Measurements from ENCODE around the gene PODXL. TPM values are rescaled to one million over a fixed set of nuclear protein-coding genes. Genes with fewer than 3 reads are reported as not detected.
"Not testable (repeated sequence)": the region's sequence is repeated elsewhere in the genome, so short reads cannot be mapped to it uniquely, and the experiment has no call there.

The PODXL gene
- total RNA-seq, 2 donors from 2014 or later, result 0.60 TPM

DNA sequence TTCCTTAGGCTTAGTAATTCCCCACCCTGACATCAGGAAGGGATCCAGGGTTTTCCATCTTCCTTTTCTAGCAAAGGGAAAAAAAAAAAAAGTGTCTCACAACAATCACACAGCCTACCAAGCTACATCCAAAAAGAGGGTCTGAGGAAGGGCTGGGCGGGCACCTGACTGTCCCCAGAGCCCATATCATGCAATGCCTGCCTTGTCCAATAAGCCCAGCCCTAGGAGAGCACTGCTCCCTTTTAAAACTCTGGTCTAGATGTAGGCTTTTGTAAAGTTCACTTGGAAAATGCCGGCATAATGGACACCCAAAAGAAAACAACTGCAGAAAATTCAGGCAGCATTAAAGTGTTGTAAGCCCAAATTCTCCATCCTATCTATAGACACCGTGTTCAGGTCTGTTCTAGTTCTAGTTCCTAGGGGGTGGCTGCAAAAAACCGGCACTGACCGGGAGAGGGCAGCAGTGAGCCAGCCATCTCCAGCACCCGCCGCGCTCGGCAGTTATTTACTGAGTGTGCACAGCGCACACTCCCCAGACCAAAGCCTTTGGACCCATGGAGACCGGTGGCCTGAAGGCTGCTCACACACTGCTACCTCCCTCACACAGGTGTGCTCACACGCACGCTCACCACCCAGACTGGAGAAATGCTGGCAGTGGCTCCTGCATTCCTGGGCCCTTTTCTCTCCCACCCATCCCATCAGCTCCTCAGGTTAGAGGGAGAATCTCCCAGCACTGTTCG is 48.7 kb downstream of the PODXL start:
- peak overlapping the region in 1 of 2 donors; percentile 17 for H3K4me3 Mint-ChIP-seq
- H3K27me3 Mint-ChIP-seq (ENCODE audit: low read depth), result peaks cover 17% of the 10 kb centered on the region
- H3K36me3 Mint-ChIP-seq (ENCODE audit: insufficient read depth in 2 of 2), result no peaks in the 10 kb centered on the region
- ATAC-seq (replicated peaks in 1 of 2), result peak; percentile 78 to 82
- peaks cover 29% of the 10 kb centered on the region for H3K4me1 Mint-ChIP-seq (ENCODE audit: low read depth)
- peak; percentile 81 to 86 for DNase-seq
- no peak overlapping the region for H3K27ac Mint-ChIP-seq
- no peaks in the 10 kb centered on the region for H3K9me3 Mint-ChIP-seq

DNA sequence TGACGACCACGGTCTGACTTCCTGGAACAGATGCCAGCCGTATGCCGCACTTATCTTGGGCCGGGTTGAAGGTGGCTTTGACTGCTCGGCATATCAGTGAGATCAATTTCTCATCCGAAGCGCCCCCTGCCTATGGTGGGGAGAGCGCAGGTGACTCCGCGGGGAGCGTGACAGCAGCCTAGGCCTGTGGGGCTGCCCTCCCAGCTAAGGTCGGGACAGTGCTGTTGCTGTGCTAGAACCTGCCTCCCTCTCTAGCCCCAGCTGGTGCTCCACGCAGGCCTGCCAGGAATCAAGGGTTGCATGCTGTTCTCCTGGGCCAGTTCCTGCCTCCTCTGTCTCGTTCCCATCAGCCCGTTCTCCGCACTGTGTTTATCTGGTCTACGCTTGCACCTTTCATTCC is 49.8 kb downstream of the PODXL start:
- Mint-ChIP-seq H3K36me3 (ENCODE audit: insufficient read depth in 2 of 2) (no peaks in the 10 kb centered on the region), H3K4me1 (ENCODE audit: low read depth) (peaks cover 33% of the 10 kb centered on the region), H3K27ac (no peak overlapping the region), H3K27me3 (ENCODE audit: low read depth) (peaks cover 17% of the 10 kb centered on the region), H3K4me3 (no peak overlapping the region), H3K9me3 (no peaks in the 10 kb centered on the region)
- DNase-seq (no peak), ATAC-seq (replicated peaks in 1 of 2) (no peak)

DNA sequence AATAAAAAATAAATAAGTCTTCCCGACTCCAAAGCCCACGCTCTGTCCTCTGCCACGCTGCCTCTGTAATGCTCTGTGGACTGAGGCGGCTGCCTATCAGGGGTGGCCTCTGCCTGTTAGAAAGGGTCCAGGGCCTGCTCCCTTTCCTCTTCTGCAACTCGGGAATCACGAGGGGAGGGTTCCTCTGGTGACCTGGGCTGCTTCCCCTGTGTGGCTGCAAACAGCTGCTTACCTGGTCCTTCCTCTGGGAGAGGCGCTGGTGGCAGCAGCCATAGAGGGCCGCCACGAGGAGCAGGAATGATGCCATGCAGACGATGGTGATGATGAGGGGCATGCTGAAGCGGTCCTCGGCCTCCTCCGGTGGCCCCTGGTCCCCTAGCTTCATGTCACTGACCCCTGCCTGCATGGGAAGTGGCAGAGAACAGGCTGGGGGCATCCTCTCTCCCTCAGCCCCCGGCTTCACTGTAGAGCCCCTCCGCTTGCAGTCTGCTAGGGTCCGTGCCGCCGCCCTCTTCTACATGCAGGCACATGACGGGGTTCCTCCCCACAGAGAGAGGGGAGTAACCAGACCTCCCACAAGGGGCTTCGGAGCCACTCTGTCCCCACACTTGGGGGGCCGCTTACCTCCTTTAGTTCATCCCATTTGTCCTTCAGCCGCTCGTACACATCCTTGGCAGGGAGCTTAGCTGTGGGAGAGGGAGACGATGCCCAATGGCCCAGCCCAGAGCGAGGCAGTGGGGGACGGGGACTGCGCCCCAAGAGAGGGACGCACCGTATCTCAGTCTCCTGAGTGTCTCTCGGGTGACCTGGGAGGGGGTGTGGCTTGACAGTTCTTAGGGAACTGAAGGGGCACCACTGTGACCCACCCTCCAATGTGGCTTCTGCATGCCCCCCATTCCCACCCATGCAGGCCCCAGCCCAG is 50.5 kb downstream of the PODXL start:
- H3K27me3 Mint-ChIP-seq (ENCODE audit: low read depth), result peaks cover 17% of the 10 kb centered on the region
- H3K27ac Mint-ChIP-seq, result no peak overlapping the region
- no peak for ATAC-seq (replicated peaks in 1 of 2)
- H3K9me3 Mint-ChIP-seq, result no peaks in the 10 kb centered on the region
- H3K4me1 Mint-ChIP-seq (ENCODE audit: low read depth), result peaks cover 40% of the 10 kb centered on the region
- H3K36me3 Mint-ChIP-seq (ENCODE audit: insufficient read depth in 2 of 2), result no peaks in the 10 kb centered on the region
- DNase-seq, result no peak
- no peak overlapping the region for H3K4me3 Mint-ChIP-seq

DNA sequence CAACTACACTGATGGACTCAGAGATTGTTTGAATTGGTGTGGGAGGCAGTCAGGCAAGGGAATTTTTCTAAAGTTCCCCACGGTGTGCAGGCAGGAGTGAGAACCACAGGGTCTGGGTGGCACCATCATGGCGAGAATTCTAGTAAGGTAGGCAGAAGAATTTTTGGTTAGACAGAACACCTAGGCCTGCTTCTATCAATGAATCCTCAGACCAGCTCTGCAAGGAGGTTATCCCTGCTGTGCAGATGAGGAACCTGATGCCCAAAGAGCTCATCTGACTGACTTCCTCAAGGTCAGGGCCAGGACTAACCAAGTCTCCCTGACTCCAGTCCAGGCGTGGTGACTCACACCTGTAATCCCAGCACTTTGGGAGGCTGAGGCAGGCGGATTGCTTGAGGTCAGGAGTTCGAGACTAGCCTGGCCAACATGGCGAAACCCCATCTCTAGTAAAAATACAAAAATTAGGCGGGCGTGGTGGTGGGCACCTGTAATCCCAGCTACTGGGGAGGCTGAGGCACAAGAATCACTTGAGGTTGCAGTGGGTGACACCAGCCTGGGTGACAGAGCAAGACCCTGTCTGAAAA is 51.3 kb downstream of the PODXL start:
- Mint-ChIP-seq H3K4me1 (ENCODE audit: low read depth) (peaks cover 48% of the 10 kb centered on the region), H3K27me3 (ENCODE audit: low read depth) (peaks cover 17% of the 10 kb centered on the region)
- H3K36me3 Mint-ChIP-seq (ENCODE audit: insufficient read depth in 2 of 2); H3K4me3 Mint-ChIP-seq; H3K9me3 Mint-ChIP-seq; DNase-seq; ATAC-seq (replicated peaks in 1 of 2); H3K27ac Mint-ChIP-seq: not testable (repeated sequence)

DNA sequence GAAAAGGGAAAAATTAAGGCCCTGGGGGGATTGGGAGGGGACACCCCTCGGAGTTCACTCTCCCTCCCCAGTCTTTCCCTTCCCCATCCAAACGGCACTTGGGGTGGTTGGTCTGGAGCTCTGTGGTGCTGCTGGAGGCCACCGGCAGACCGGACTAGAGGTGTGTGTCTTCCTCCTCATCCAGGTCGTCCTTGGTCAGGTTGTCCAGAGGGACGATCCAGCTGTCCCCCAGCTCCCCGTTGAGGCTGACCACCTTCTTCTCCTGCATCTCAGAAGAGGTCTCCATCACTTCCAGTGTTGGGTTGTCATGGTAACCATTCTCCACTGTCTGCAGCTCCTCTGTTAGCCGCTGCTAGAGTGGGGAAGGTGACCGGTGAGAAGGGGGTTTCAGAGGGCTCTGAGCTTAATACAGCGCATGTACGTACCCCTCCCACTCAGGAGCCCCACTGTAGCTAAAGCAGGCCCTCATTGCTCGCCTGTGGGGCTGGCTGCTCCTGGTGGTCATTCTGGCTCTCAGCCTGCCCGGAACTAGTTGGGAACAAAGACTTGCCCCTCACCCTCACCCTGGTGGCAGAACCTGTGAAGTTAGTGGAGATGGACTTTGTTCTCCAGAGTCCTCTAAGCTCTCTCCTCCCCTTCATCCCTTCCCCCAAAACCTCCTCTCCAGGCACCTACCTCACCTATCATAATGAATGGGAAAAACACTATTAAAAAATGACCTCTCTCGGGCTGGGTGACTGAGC is 52.1 kb downstream of the PODXL start:
- no peaks in the 10 kb centered on the region for H3K36me3 Mint-ChIP-seq (ENCODE audit: insufficient read depth in 2 of 2)
- DNase-seq (no peak), ATAC-seq (replicated peaks in 1 of 2) (no peak)
- no peaks in the 10 kb centered on the region for H3K9me3 Mint-ChIP-seq
- no peak overlapping the region for H3K4me3 Mint-ChIP-seq
- peaks cover 17% of the 10 kb centered on the region for H3K27me3 Mint-ChIP-seq (ENCODE audit: low read depth)
- no peak overlapping the region for H3K27ac Mint-ChIP-seq
- peaks cover 56% of the 10 kb centered on the region for H3K4me1 Mint-ChIP-seq (ENCODE audit: low read depth)

DNA sequence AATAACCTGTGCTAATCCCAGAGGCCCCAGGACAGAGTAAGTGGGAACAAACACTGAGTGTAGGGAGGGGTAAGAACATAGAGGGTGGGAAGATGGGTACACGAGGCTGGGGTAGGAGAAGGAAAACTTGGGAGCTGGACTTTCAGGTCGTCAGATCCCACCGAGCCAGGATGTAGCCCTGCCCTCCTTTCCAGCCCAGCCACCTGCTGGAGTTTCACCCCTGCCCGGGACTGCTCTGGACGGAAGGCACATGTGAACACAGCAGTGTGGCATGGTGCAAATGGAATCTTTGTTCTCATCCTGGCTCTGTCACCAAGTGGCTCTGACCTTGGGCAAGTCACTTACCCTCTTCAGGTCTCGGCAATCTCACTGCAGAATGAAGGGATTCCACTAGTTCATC is 52.8 kb downstream of the PODXL start:
- no peak overlapping the region for H3K4me3 Mint-ChIP-seq
- DNase-seq (no peak), ATAC-seq (replicated peaks in 1 of 2) (no peak)
- peaks cover 12% of the 10 kb centered on the region for H3K27me3 Mint-ChIP-seq (ENCODE audit: low read depth)
- no peaks in the 10 kb centered on the region for H3K36me3 Mint-ChIP-seq (ENCODE audit: insufficient read depth in 2 of 2)
- no peak overlapping the region for H3K27ac Mint-ChIP-seq
- peaks cover 57% of the 10 kb centered on the region for H3K4me1 Mint-ChIP-seq (ENCODE audit: low read depth)
- no peaks in the 10 kb centered on the region for H3K9me3 Mint-ChIP-seq

DNA sequence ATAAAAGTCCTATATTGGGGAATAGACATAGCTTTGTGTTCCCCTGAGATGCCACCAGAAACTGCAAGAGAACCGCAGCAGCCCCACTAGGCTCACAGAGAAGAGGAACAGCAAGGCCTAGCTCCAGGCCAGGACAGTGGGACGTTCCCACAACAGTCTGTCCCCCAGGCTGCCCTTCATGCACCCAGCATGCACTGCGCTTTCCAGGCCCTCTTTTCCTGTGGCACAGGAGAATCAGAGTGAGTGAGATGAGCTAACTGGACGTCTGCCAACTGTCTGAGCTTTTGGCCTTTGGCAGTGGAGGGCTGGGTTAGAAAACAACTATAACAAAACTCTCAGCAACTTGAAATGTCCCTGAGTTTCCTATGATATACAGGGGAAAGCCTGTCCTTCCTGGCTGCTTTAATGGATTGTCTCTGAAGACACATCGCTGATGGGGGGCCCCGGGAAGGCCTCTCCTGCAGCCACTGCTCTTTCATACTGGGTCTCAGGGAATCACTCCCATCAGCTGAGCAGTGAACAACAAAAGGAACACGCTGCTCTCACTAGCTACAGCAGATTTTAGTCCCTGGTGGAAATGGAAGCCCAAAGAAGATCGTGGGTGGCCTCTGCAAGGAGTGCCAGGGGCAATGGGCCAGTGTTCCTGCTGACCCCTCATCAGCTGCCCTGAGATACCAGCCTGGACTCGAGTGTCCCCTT is 53.5 kb downstream of the PODXL start:
- H3K9me3 Mint-ChIP-seq, result no peaks in the 10 kb centered on the region
- peaks cover 51% of the 10 kb centered on the region for H3K4me1 Mint-ChIP-seq (ENCODE audit: low read depth)
- no peak for DNase-seq
- no peak for ATAC-seq (replicated peaks in 1 of 2)
- H3K4me3 Mint-ChIP-seq, result no peak overlapping the region
- H3K36me3 Mint-ChIP-seq (ENCODE audit: insufficient read depth in 2 of 2), result no peaks in the 10 kb centered on the region
- peaks cover 5% of the 10 kb centered on the region for H3K27me3 Mint-ChIP-seq (ENCODE audit: low read depth)
- no peak overlapping the region for H3K27ac Mint-ChIP-seq

DNA sequence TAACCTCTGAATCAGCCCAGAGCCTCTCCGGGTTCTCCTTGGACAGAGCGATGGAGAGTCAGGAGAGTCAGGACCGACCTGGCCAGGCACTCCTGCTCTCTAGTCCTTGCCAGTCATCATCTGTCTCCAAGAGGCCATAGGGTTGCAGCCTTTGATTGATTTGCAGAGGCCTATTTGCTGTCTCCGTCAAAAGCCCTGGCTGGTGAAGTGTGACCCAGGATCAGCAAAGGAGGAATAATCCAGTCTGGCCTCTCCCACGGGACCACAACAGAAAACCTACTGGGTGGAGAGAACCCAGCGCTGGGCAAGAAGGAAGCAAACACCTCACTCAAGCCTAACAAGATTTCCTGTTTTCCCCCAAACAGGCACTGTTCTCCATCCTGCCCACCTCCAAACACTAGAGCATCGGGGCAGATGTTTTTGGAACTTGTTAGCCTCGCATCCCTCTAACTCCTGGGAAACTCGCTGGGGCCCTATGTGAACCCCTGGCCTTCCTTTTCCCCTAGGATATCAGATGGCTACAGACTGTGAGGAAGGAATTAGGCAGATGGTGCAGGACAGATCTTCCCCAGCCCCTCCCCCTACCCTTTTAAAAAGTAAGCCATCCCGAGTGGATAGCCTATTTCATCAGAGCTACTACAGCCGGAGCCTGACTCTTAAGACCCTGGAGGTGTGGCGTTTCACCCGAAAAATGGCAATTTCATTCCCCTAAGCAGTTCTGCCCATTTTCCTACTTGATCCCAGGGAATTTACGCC is 54.3 kb downstream of the PODXL start:
- no peak for ATAC-seq (replicated peaks in 1 of 2)
- H3K27ac Mint-ChIP-seq, result no peak overlapping the region

DNA sequence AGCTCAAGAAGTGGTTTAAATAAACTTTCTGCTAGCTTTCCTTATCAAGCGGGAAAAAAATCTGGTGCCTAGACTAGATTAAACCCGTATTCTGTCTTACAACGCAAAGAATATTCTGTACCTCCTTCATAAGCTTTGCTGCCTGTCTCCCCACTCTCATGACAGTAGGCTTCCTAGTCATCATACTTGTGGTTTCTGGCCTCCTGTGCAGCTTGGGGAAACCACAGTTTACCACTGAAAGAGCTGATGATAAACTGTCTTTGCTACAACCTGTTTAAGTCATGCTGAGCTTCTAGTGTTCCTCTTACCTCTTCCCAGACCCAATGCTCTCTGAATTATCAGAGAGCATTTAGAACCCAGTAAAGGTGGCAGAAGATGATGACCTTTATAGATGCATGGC is 55.0 kb downstream of the PODXL start:
- H3K27ac Mint-ChIP-seq, result peak overlapping the region; percentile 67
- ATAC-seq (replicated peaks in 1 of 2) (peak; percentile 95 to 96), DNase-seq (peak; percentile 62 to 68)
- H3K4me1 Mint-ChIP-seq (ENCODE audit: low read depth), result peaks cover 47% of the 10 kb centered on the region
- peak overlapping the region; percentile 40 to 62 for H3K4me3 Mint-ChIP-seq
- no peaks in the 10 kb centered on the region for H3K27me3 Mint-ChIP-seq (ENCODE audit: low read depth)
- H3K36me3 Mint-ChIP-seq (ENCODE audit: insufficient read depth in 2 of 2), result no peaks in the 10 kb centered on the region
- no peaks in the 10 kb centered on the region for H3K9me3 Mint-ChIP-seq

More for the DNA sequence above, 54.3 kb downstream of the PODXL start:
- Mint-ChIP-seq H3K36me3 (ENCODE audit: insufficient read depth in 2 of 2) (no peaks in the 10 kb centered on the region), H3K4me1 (ENCODE audit: low read depth) (peaks cover 47% of the 10 kb centered on the region), H3K4me3 (no peak overlapping the region), H3K27me3 (ENCODE audit: low read depth) (no peaks in the 10 kb centered on the region), H3K9me3 (no peaks in the 10 kb centered on the region)
- no peak for DNase-seq

DNA sequence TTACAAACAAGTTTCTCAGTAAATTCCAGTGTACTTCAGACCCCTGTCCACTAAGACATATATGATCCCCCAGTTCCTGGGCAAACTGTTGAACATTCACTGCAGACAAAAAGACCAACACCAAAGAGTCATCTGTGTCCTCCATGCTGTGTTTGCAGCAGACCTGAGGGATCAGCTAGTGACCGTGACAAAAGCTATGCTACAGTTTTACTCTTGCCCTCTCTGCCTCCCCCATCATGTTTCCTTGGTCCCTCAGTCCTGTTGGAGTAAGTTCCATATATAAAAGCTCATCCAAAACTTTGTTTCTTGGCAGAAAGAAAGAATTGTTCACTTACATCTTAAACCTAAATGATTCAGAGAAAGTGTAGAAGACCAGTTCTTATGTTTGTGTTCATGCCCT is 56.1 kb downstream of the PODXL start:
- Mint-ChIP-seq H3K36me3 (ENCODE audit: insufficient read depth in 2 of 2) (no peaks in the 10 kb centered on the region), H3K27me3 (ENCODE audit: low read depth) (no peaks in the 10 kb centered on the region), H3K9me3 (no peaks in the 10 kb centered on the region), H3K4me1 (ENCODE audit: low read depth) (peaks cover 47% of the 10 kb centered on the region), H3K4me3 (no peak overlapping the region), H3K27ac (no peak overlapping the region)
- no peak for ATAC-seq (replicated peaks in 1 of 2)
- no peak for DNase-seq

DNA sequence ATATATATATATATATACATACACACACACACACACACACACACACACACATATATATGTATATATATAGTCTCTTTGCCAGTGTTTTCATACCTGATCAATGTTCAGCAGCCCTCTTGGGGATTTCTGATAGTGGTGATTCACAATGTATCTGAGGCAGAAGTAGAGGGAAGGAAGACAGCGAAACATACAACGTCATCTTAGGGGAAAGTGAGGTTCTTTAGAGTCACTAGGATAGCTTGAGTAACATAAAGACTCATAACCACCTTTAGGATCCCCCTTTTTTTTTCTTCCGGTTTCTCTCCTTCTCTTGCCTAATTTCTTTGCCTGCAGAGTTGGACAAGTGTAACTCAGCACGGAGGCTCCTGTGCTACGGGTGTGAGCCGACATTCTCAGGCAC is 56.6 kb downstream of the PODXL start:
- peaks cover 42% of the 10 kb centered on the region for H3K4me1 Mint-ChIP-seq (ENCODE audit: low read depth)
- no peaks in the 10 kb centered on the region for H3K27me3 Mint-ChIP-seq (ENCODE audit: low read depth)
- H3K4me3 Mint-ChIP-seq, result no peak overlapping the region
- no peak overlapping the region for H3K27ac Mint-ChIP-seq
- H3K36me3 Mint-ChIP-seq (ENCODE audit: insufficient read depth in 2 of 2), result no peaks in the 10 kb centered on the region
- no peaks in the 10 kb centered on the region for H3K9me3 Mint-ChIP-seq
- ATAC-seq (replicated peaks in 1 of 2) (peak; percentile 53 to 57), DNase-seq (no peak)
